Fibroblast of lung (primary cell): Measurements from ENCODE around the gene MPHOSPH6.

Source experiments
- CTCF ChIP-seq, 2 donors: IDR thresholded peaks in 1 of 2; conservative IDR thresholded peaks in 1 of 2; 1 replicate in 1 of 2; 2 replicates in 1 of 2; pipeline ENCODE4 v1.5.1; 2011 to 2012; ENCODE audit warnings: low read length in 2 of 2, control low read depth in 1 of 2, inconsistent platforms in 1 of 2, low read depth in 1 of 2, mild to moderate bottlenecking in 1 of 2
- EZH2 ChIP-seq: IDR thresholded peaks from 2 replicates; pipeline ENCODE4 v1.5.1; 2012; ENCODE audit warnings: low read length, control low read depth, mild to moderate bottlenecking; ENCODE audit errors: missing control alignments

GRCh38 chr16:82118749-82119148 is 51.3 kb downstream of the MPHOSPH6 start:
- TF ChIP-seq CTCF (conservative IDR thresholded peaks at IDR 0.05 in 1 of 2, IDR thresholded peaks at IDR 0.05 in 1 of 2; ENCODE audit: low read depth in 1 of 2, low read length in 2 of 2) (no peak), EZH2 (no peak)
